Ishikawa (cell line): ENCODE results near the gene HDAC9.

Experiments used
- CEBPB ChIP-seq: IDR thresholded peaks from 2 replicates; pipeline ENCODE4 v1.6.1; 2012
- EGR1 ChIP-seq: IDR thresholded peaks from 2 replicates; pipeline ENCODE4 v1.6.1; 2012
- EP300 ChIP-seq: IDR thresholded peaks from 2 replicates; pipeline ENCODE4 v1.6.1; 2012; ENCODE audit warnings: borderline replicate concordance
- FOXM1 ChIP-seq: IDR thresholded peaks from 2 replicates; pipeline ENCODE4 v1.6.1; 2012; ENCODE audit warnings: low read depth, borderline replicate concordance
- MAX ChIP-seq: IDR thresholded peaks from 2 replicates; pipeline ENCODE4 v1.6.1; 2012
- NFIC ChIP-seq: IDR thresholded peaks from 2 replicates; pipeline ENCODE4 v1.6.1; 2012
- RAD21 ChIP-seq: IDR thresholded peaks from 2 replicates; pipeline ENCODE4 v1.6.1; 2012; ENCODE audit warnings: low read depth
- REST ChIP-seq: IDR thresholded peaks from 2 replicates; pipeline ENCODE4 v1.6.1; 2012; ENCODE audit warnings: low read depth, mild to moderate bottlenecking
- TAF1 ChIP-seq: IDR thresholded peaks from 2 replicates; pipeline ENCODE4 v1.6.1; 2012; ENCODE audit warnings: low read depth, mild to moderate bottlenecking
- TCF12 ChIP-seq: IDR thresholded peaks from 2 replicates; pipeline ENCODE4 v1.6.1; 2012; ENCODE audit warnings: low read depth
- USF1 ChIP-seq: IDR thresholded peaks from 2 replicates; pipeline ENCODE4 v1.6.1; 2012
- YY1 ChIP-seq: IDR thresholded peaks from 2 replicates; pipeline ENCODE4 v1.6.1; 2012; ENCODE audit warnings: low read depth
- ZBTB7A ChIP-seq: IDR thresholded peaks from 2 replicates; pipeline ENCODE4 v1.6.1; 2012; ENCODE audit warnings: low read depth

GRCh38 chr7:18532813-18533212 lies 37.3 kb downstream of the HDAC9 start:
- TF ChIP-seq RAD21: no peak
- TF ChIP-seq REST: no peak
- no peak for TF ChIP-seq TAF1
- TF ChIP-seq EP300: no peak
- TF ChIP-seq MAX: no peak
- no peak for TF ChIP-seq YY1
- TF ChIP-seq FOXM1: no peak
- TF ChIP-seq CEBPB: no peak
- no peak for TF ChIP-seq ZBTB7A
- TF ChIP-seq TCF12: no peak
- no peak for TF ChIP-seq NFIC
- TF ChIP-seq EGR1: no peak
- no peak for TF ChIP-seq USF1
